ENCODE data around the gene ZSCAN18.
"Not testable (repeated sequence)": the region's sequence is repeated elsewhere in the genome, so short reads cannot be mapped to it uniquely, and the experiment has no call there.

Gene ZSCAN18, protein sequence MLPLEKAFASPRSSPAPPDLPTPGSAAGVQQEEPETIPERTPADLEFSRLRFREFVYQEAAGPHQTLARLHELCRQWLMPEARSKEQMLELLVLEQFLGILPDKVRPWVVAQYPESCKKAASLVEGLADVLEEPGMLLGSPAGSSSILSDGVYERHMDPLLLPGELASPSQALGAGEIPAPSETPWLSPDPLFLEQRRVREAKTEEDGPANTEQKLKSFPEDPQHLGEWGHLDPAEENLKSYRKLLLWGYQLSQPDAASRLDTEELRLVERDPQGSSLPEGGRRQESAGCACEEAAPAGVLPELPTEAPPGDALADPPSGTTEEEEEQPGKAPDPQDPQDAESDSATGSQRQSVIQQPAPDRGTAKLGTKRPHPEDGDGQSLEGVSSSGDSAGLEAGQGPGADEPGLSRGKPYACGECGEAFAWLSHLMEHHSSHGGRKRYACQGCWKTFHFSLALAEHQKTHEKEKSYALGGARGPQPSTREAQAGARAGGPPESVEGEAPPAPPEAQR

DNA sequence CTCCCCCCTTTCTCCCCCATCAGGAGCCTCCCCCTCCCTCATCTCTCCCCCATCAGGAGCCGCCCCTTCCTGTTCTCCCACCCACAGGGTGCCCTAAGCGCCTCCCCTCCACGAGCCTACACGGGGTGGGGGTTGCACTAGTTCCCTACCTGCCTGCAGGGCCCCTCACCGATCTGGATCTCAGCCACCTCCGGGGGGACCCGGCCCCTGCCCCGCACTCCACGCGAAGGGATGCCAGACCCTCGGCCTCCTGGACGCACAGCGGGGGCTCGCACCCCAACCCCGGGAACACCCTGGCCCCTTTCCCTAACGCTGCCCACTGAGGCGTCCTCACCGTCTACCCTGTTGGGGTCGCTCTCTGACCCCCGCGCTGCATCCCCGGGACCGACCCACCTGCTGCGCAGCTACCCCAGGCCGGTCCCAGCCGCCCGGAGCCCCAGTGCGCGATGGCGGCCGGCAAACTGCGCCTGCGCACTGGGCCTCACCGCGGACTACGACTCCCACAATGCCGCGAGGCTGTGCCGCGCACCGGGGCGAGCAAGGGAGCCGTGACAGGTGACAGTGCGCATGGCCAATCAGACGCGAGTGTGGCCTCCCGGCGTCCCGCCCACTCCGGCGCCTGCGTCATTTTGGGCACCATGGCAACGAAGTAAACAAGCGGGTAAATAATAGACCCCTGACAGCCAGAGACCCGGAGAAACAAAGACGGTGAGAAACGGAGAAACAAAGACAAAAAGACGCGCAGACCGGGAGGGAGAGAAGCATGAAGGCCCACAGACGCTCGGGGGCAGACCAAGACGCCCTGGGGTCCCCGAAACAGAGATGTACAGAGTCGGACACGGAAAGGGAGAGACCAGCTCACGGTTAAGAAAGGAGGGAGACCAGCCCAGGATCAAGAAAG lies at the start of gene ZSCAN18:
Gene ZSCAN18 (minus strand): TSS at position 451 of the 901 bp plus-strand sequence. CDS start 7,964 bp downstream, outside the sequence.
- peak; percentile 99 for DNase-seq

DNA sequence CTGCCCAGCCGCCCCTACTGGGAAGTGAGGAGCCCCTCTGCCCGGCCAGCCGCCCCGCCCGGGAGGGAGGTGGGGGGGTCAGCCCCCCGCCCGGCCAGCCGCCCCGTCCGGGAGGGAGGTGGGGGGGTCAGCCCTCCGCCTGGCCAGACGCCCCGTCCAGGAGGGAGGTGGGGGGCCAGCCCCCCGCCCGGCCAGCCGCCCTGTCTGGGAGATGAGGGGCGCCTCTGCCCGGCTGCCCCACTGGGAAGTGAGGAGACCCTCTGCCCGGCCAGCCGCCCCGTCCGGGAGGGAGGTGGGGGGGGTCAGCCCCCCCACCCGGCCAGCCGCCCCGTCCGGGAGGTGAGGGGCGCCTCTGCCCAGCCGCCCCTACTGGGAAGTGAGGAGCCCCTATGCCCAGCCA lies 49.4 kb upstream of the ZSCAN18 start:
- not testable (repeated sequence) for DNase-seq

DNA sequence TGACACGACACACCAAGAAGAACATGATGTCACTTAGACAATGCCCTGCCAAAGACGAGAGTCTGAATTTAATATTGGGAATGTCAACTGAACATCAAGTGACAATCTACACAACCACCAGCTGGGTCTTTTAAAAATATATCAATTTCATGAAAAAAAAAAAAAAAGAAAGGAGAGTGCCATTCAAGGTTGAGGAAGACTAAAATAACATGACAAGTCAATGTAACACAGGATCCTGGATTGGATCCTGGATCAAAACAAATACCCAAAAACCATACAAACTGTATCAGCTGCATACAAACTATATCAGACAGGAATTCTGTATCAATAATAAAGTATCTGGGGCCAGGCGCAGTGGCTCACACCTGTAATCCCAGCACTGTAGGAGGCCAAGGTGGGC lies 47.8 kb upstream of the ZSCAN18 start:
- DNase-seq: no peak

DNA sequence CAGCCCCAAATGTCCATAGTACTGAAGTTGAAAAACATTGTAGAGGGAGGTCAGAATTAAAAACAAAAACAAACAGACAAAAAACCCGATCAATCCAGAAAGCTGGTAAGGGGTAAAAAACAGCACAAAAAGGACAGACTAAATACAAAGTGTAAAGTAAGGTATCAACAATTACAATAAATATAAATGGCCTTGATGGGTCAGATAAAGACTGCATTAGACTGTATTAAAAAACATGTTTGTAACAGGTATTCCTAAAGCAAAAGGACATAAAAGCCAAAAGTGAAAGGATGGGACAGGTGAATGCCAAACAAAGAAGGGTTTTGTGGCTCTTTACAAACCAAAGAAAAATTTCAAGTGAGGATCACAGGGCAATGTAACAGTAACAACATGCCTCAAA lies 36.2 kb upstream of the ZSCAN18 start:
- DNase-seq: no peak

DNA sequence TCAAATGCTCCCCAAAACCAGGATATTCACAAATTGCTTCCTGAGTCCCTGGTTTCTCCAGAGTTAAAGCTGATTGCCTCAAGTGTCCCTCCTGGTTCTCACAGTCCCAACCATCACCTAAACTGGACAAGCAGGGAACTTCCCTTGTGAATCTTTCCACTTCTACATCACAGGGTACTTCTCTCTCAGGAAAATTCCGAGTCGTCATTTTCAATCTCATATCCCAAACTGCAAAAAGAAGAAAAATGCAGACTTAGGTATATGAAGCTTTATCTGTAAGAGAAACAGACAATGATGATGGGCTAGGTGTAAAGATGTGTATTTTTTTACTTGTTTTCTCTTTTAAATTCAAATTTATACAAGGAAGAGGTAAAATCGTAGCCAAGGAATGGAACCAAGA lies 31.3 kb upstream of the ZSCAN18 start:
- DNase-seq: no peak

DNA sequence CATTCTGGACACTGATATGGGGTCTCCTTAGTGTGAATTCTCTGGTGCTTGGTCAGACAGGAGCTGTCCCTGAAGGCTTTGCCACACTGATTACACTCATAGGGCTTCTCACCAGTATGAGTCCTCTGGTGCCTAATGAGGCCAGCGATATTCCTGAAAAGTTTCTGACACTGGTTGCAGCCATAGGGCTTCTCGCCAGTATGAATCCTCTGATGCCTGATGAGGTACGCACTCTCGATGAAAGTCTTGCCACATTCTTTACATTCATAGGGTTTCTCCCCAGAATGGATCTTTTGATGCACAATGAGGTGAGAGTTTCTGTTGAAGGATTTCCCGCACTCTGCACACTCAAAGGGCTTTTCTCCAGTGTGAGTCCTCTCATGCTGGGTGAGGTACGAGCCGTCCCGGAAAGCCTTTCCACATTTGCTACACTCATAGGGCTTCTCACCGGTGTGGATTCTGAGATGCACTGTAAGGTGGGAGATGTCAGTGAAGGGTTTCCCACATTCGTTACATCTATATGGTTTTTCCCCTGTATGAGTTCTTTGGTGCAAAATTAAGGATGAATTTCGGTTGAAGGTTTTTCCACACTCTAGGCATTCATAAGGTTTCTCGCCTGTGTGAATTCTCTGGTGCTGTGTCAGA lies 30.1 kb upstream of the ZSCAN18 start:
- DNase-seq: no peak

DNA sequence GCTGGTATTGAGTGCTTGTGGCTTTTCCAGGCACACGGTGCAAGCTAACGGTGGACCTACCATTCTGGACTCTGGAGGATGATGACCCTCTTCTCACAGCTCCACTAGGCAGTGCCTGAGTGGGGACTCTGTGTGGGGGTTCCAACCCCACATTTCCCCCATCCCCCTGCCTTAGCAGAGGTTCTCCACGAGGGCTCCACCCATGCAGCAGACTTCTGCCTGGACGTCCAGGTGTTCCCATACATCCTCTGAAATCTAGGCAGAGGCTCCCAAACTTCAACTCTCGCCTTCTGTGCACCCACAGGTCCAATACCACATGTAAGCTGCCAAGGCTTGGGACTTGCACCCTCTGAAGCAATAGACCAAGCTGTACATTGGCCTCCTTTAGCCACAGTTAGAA lies 25.3 kb upstream of the ZSCAN18 start:
- no peak for DNase-seq

DNA sequence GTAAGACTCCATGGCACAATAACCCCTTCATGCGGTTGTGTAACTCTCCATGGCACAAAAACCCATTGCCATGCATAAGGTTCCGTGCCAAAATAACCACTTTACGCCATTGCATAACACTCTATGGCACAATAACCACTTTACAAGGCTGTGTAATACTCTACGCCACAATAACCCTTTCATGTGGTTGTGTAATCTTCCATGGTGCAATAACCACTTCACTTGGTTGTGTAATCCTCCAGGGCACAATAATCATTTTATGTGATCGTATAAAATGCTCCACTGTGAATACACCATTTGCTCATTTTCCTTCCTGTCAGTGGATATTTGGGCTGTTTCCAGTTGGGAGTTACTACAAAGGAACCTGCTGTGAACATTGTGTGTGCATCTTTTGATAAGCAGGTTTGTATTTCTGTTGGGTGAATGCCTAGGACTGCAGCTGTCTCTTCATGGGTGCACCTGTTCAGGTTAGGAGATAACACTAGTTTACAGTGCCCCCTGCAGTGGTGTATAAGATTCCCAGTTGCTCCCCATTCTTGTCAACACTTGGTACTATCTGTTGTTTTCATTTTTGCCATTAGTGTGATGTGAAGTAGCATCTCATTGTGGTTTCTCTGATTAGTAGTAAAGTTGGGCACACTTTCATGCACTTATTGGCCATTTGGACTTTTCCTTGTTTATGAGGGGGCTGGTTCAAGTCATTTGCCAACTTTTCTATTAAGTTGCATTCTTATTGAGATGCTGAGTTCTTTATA lies 21.1 kb upstream of the ZSCAN18 start:
- DNase-seq: no peak

DNA sequence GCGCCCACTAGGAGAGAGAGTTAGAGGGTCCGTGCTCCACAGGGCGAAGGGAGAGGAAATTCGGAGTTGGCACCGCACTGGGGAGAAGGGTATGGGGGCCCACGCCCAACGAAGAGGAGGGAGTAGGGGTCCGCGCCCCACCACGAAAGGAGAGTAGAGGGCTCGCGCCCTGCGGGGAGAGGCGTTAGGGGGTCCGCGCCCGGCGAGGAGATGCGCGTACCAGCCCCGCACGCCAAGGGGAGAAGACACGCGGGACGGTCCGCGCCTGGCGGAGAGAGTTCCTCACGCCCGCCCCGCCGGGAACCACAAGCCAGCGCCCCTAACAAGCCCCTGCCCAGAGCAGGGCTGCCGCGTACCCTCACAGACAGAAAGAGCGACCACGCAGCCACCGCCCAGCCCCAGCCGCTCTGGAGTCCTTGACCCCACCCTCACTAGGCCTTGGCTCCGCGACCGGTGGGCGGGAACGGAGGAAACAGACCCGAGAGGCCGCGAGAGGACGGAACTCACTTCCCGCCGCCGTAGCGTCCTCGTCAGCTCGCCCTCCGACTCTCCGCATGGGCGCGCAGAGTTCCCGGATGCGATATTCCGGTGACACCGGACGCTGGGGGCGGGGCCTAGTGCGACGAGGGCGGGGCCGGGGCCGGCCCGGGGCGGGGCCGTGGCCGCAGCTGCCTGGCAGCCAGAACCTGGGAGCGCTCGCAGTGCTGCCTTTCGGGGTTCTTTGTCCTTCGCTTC lies 20.0 kb upstream of the ZSCAN18 start:
- peak; percentile 56 for DNase-seq

DNA sequence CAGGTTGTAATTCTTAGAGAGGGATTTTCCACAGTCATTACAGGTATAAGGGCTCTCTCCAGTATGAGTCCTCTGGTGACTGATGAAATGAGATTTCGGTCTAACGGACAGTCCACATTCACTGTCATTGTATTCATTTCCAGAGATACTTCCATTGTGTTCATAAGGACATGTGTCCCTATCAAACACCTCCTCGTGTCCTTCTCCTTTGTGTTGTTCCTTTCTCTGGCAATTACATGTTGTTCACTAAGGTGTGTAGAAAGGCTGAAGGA lies 10.5 kb upstream of the ZSCAN18 start:
- DNase-seq: no peak

DNA sequence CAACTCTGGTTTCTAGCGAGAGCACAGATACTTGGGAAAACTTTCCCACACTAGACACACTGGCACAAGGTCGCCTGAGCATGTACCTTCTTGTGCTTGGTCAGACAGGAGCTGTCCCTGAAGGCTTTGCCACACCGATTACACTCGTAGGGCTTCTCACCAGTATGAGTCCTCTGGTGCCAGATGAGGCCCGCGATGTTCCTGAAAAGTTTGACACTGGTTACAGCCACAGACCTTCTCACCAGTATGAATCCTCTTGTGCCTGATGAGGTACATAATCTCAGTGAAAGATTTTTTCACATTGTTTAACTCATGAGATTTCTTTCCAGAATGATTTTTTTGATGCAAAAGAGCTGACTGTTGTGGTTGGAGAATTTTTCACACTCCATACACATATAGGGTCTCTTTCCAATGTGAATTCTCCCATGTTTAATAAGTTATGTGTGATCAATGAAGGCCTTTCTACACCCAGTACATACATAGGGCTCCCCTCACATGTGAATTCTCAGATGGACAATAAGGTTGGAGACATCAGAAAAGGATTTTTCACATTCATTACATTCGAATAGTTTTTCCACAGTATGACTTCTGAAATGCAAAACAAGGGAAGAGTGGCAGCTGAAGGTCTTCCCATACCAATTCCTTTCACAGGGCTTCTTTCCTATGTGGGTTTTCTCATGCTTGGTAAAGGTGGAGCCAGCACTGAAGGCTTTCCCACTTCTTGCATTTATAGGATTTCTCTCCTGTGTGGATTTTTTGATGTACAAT lies 9.9 kb upstream of the ZSCAN18 start:
- DNase-seq: no peak

DNA sequence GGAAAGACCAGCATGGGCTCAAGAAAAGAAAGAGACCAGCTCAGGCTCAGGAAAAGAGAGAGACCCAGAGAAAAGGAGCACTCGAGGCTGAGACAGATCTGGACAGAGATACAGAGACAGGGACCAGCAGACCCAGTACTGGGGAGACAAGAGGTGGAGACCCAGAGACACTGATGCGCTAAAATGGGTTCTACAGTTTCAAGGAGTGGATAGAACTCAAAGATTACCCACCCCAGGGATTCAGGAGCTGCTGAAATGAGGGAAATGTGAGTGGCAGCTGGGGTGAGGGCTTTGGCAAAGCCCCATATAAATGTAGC lies 609 bp upstream of the ZSCAN18 start:
- no peak for DNase-seq

DNA sequence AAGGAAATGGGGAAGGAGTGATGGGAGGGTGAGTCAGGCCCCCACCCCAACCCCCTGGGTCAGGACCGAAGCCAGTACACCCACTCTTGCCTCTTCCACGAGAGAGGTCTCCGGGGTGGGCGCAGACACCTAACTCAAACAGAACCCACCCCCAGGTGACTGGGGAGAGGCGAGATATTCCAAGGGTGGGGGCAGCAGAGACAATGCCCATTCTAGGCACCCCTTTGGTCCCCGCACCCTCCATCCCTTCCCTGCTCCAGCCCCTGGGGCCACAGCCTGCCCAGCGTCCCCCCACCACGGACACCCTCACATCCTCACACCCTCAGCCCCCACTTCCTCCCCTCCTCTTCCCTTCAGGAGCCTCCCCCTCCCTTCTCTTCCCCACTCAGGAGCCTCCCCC lies 682 bp downstream of the ZSCAN18 start:
- no peak for DNase-seq

DNA sequence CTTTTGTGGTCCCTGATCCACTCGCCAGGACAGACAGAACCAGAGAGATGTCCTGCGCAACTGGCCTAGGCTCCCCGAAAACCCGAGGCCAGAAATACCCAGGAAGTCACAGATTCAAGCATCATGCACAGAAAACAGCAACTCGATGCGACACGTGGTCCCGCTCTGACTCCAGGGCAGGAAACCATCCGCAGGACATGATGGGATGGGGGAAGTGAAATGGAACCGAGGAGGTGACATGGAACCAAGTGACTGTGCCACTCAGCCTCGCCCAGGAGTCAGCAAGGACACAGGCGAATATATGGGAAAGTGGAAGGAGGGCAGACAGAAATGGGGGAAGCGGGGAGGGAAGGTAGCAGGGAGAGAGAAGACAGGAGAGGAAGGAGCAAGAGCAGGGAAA lies 1.1 kb downstream of the ZSCAN18 start:
- no peak for DNase-seq

DNA sequence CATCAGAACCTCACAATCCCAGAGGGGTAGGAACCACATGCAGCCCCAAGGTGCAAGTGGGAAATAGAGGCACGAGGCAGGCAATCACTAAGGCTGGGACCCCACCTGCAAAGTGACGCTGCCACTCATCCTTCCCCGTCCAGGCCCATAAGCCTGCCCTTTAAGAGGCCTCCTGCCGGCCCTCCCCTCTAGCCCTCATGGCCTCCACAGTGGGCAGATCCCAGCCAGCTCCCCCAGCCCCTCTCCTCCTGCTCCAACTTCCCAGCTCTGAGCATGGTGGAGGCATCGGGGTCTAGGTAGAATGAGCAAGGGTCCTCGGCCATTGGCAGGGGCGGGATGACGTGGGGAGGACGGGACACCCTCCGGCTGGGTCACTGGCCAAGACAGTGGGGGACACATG lies 2.7 kb downstream of the ZSCAN18 start:
- no peak for DNase-seq

DNA sequence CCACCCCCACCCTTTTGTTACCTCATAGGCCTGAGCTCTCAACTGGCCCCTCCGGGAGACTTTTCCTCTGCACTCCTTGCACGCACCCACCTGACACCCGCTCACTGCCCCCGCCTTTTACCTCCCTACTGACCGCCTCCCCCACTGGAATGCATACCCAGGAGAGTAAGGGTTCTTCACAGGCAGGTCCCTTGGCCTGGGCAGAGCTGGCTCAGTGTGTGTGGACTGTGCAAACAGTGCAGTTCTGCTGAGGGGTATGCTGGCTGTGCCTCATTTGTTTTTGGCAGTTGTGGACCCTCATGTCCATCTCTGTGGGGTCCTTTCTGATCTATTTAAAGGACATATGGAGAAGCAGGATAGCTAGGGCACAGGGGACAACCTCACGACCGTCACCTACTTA lies 5.0 kb downstream of the ZSCAN18 start:
- DNase-seq: no peak

DNA sequence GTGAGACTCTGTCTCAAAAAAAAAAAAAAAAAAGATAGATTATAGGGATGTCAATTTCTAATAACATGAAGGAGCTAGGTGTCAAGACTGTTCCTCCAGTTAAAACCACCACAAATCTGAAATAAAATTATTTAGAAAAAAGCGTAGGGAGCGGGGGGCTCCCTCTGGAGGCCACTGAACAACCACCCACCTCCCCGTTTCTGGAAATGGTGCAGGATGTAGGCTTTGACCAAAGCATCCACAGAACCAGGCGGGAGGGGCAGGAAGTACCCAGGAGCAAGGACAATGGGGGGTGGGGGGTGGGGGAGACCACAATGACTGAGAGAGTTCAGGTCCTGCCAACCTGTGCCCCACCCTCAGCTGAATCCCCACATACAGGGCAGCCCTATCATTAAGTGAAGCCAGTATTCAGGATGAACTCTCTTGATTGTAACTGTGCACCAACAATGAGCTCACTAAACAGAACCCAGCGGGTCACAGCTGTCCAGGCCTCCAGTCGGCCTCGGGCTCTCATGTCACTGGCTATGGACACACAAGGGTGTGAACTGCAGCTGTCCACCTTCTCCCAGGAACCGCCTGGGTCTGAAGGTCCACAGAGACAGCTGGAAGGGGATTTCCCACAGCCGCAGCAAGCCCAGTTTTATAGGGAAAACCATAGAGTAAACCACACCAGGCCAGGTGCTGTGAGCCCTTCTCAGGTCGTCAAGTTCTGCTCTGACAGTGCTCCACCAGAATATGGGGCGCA lies 6.6 kb downstream of the ZSCAN18 start:
- DNase-seq: no peak

DNA sequence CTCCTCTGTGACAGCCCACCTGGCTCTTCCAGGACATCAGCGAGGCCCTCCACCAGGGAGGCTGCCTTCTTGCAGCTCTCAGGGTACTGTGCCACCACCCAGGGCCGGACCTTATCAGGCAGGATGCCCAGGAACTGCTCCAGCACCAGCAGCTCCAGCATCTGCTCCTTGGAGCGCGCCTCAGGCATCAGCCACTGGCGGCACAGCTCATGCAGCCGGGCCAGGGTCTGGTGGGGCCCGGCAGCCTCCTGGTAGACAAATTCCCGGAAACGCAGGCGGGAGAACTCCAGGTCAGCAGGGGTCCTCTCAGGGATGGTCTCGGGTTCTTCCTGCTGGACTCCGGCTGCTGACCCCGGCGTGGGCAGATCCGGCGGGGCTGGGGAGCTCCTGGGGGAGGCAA lies 8.2 kb downstream of the ZSCAN18 start:
- DNase-seq: no peak

DNA sequence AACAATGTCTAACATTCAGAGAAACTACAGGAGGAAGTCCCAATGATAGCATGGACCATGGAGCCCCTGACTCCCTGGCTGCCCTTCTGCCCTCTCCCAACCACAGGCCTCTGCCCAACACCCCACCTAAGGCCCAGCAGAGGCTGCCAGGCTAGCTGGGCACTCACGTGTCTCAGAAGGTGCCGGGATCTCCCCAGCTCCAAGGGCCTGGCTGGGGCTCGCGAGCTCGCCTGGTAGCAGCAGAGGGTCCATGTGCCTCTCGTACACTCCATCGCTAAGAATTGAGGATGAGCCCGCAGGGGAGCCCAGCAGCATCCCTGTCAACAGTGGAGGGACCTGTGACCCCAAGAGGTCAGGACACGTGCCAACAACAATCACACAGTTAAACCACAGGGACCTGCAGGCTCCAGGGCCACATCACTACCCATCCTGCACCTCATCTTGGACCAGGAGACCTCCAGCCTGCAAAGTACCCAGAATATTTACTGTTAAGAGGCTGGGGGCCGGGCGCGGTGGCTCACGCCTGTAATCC lies 9.4 kb downstream of the ZSCAN18 start:
- no peak for DNase-seq
